IMR-90 (cell line): ENCODE results near the gene NAA50. TPM values are rescaled to one million over a fixed set of nuclear protein-coding genes. Genes with fewer than 3 reads are reported as not detected.

Source experiments
- ATAC-seq: fragments of 200-7000 bp; cut with Tn5 transposase; 2 replicates; pipeline ENCODE4 v1.9.1; 2020; ENCODE audit warnings: low read depth, mild to moderate bottlenecking, moderate library complexity
- BruUV-seq: library from RNA; stranded (reverse); fragments of 400-500 nt; replicated peaks from 2 replicates; lab custom pipeline; 2021; lab: Mats Ljungman, UMichigan
- CTCF ChIA-PET: fragments of 300-600 bp; formaldehyde crosslinking; extraction: SDS; loops from one replicate; lab custom pipeline; 2021; ENCODE audit warnings: antibody characterized with exemption; lab: Yijun Ruan, JAX
- POLR2A ChIA-PET: fragments of 300-600 bp; sonication (Branson Sonifier 250); formaldehyde crosslinking; loops from one replicate; lab custom pipeline; 2022; ENCODE audit warnings: antibody characterized with exemption; ENCODE audit not compliant: unreplicated experiment; lab: Charles Lee
- DNase-seq: peaks from one replicate; pipeline ENCODE4 v3.0.0; 2013
- H2AFZ ChIP-seq: replicated peaks from 2 replicates; pipeline ENCODE3; 2013; ENCODE audit warnings: low read length, mild to moderate bottlenecking; ENCODE audit not compliant: poor library complexity
- H2AK5ac ChIP-seq: 2 replicates; pipeline ENCODE4 v1.6.1; 2013; ENCODE audit warnings: low read depth, low read length, inconsistent platforms
- H2AK9ac ChIP-seq: replicated peaks from 2 replicates; pipeline ENCODE3; 2013; ENCODE audit warnings: mild to moderate bottlenecking, low read depth, low read length, moderate library complexity; ENCODE audit not compliant: poor library complexity
- H2BK120ac ChIP-seq: 2 replicates; pipeline ENCODE4 v1.6.1; 2013; ENCODE audit warnings: low read depth, low read length, inconsistent platforms
- H2BK15ac ChIP-seq: 3 replicates; pipeline ENCODE4 v1.6.1; 2013; ENCODE audit warnings: low read depth, low read length, inconsistent platforms
- H2BK20ac ChIP-seq: 2 replicates; pipeline ENCODE4 v1.6.1; 2013; ENCODE audit warnings: low read depth, mild to moderate bottlenecking, inconsistent platforms, low read length, moderate library complexity
- H2BK5ac ChIP-seq: 2 replicates; pipeline ENCODE4 v1.6.1; 2013; ENCODE audit warnings: mild to moderate bottlenecking, low read depth, low read length, inconsistent platforms; ENCODE audit not compliant: poor library complexity, severe bottlenecking
- H3K14ac ChIP-seq: replicated peaks from 2 replicates; pipeline ENCODE4 v1.6.1; 2013; ENCODE audit warnings: low read depth, low read length, inconsistent platforms
- H3K18ac ChIP-seq: 2 replicates; pipeline ENCODE4 v1.6.1; 2013; ENCODE audit warnings: low read depth, low read length, control low read depth
- H3K23ac ChIP-seq: 2 replicates; pipeline ENCODE4 v1.6.1; 2013; ENCODE audit warnings: low read depth, low read length, inconsistent platforms
- H3K27ac ChIP-seq: 2 replicates; pipeline ENCODE4 v1.5.1; 2013; ENCODE audit warnings: mild to moderate bottlenecking, control low read depth, low read length; ENCODE audit not compliant: insufficient read depth
- H3K27me3 ChIP-seq: 2 replicates; pipeline ENCODE4 v1.6.1; 2013; ENCODE audit warnings: low read length; ENCODE audit not compliant: control insufficient read depth, insufficient read depth
- H3K36me3 ChIP-seq: 2 replicates; pipeline ENCODE4 v1.6.1; 2013; ENCODE audit warnings: low read length, mixed read lengths; ENCODE audit not compliant: control insufficient read depth, insufficient read depth
- H3K4ac ChIP-seq: 2 replicates; pipeline ENCODE4 v1.6.1; 2013; ENCODE audit warnings: low read depth, low read length, inconsistent platforms
- H3K4me1 ChIP-seq: 2 replicates; pipeline ENCODE4 v1.6.1; 2013; ENCODE audit warnings: low read length, mixed read lengths; ENCODE audit not compliant: control insufficient read depth, insufficient read depth
- H3K4me2 ChIP-seq: 2 replicates; pipeline ENCODE4 v1.6.1; 2013; ENCODE audit warnings: low read depth, mild to moderate bottlenecking, control low read depth, low read length, moderate library complexity
- H3K4me3 ChIP-seq: 2 replicates; pipeline ENCODE4 v1.5.1; 2013; ENCODE audit warnings: low read depth, mild to moderate bottlenecking, control low read depth, low read length, moderate library complexity; ENCODE audit not compliant: insufficient read depth
- H3K56ac ChIP-seq: 2 replicates; pipeline ENCODE4 v1.6.1; 2013; ENCODE audit warnings: low read length, inconsistent platforms; ENCODE audit not compliant: insufficient read depth; ENCODE audit errors: extremely low read depth
- H3K79me1 ChIP-seq, 2 experiments: 2 replicates each; pipeline ENCODE4 v1.6.1; 2013; ENCODE audit warnings: low read length in 2 of 2, inconsistent platforms in 1 of 2, low read depth in 1 of 2
- H3K9ac ChIP-seq: 2 replicates; pipeline ENCODE4 v1.6.1; 2013; ENCODE audit warnings: low read depth, low read length, control low read depth
- H3K9me1 ChIP-seq: 2 replicates; pipeline ENCODE4 v1.6.1; 2013; ENCODE audit warnings: low read length, inconsistent platforms; ENCODE audit not compliant: insufficient read depth
- H3K9me3 ChIP-seq: 2 replicates; pipeline ENCODE4 v1.6.1; 2013; ENCODE audit warnings: low read length; ENCODE audit not compliant: control insufficient read depth, insufficient read depth
- H4K20me1 ChIP-seq: 2 replicates; pipeline ENCODE4 v1.6.1; 2013; ENCODE audit warnings: low read length, inconsistent platforms; ENCODE audit not compliant: insufficient read depth
- H4K5ac ChIP-seq: 2 replicates; pipeline ENCODE4 v1.6.1; 2013; ENCODE audit warnings: mild to moderate bottlenecking, low read depth, low read length, control low read depth
- H4K8ac ChIP-seq, 2 experiments: 2 replicates each; pipeline ENCODE4 v1.6.1; 2013; ENCODE audit warnings: low read depth in 2 of 2, low read length in 2 of 2, control low read depth in 1 of 2, inconsistent platforms in 1 of 2
- H4K91ac ChIP-seq: 2 replicates; pipeline ENCODE4 v1.6.1; 2013; ENCODE audit warnings: low read depth, low read length, inconsistent platforms; ENCODE audit not compliant: insufficient read depth
- MAFK ChIP-seq: IDR thresholded peaks from 2 replicates; pipeline ENCODE4 v1.6.1; 2012; ENCODE audit warnings: low read depth, low read length, improper control_type of control experiment
- MXI1 ChIP-seq: IDR thresholded peaks from 2 replicates; pipeline ENCODE4 v1.6.1; 2012; ENCODE audit warnings: low read depth, mild to moderate bottlenecking, low read length, moderate library complexity, borderline replicate concordance
- WGBS, 2 experiments: methylation state at CpG; one replicate each; pipeline versions ENCODE4 v1.1.5 to v1.1.7; 2013; ENCODE audit warnings: missing lambda C conversion rate in 2 of 2; ENCODE audit not compliant: insufficient read length in 1 of 2; ENCODE audit errors: extremely low coverage in 2 of 2; 5-methylcytosine and 5-hydroxymethylcytosine counted together
- dilution Hi-C: fragments of 300-500 bp; cut with HindIII; formaldehyde crosslinking; loops from one replicate; pipeline ENCODE4 v1.14.3; 2018; ENCODE audit warnings: low sequenced_read_pairs; ENCODE audit not compliant: unreplicated experiment
- in situ Hi-C: fragments of 300-500 bp; cut with MboI; formaldehyde crosslinking; loops from 3 replicates; pipeline ENCODE4 v1.14.3; 2019; ENCODE audit warnings: low sequenced_read_pairs, inconsistent platforms, mixed read lengths
- intact Hi-C: fragments of 100-400 bp; cut with micrococcal nuclease; formaldehyde crosslinking; loops from 2 replicates; pipeline ENCODE4 v1.10.0; 2022
- polyA plus RNA-seq, 3 experiments: library from polyadenylated mRNA; depleted of rRNA; stranded (reverse); fragments of >200 nt; gene quantifications; 2 replicates each; pipeline ENCODE4 v1.2.3, GENCODE V29; 2012; ENCODE audit warnings: low replicate concordance in 1 of 3
- total RNA-seq: library from RNA; depleted of rRNA; stranded (reverse); fragments of >200 nt; gene quantifications from 2 replicates; pipeline ENCODE4 v1.2.3, GENCODE V29; 2012

The NAA50 gene
- total and polyA plus RNA-seq, 2 of the 4 experiments (the other 2 are of a cell fraction) = 42.4 to 125 TPM

DNA sequence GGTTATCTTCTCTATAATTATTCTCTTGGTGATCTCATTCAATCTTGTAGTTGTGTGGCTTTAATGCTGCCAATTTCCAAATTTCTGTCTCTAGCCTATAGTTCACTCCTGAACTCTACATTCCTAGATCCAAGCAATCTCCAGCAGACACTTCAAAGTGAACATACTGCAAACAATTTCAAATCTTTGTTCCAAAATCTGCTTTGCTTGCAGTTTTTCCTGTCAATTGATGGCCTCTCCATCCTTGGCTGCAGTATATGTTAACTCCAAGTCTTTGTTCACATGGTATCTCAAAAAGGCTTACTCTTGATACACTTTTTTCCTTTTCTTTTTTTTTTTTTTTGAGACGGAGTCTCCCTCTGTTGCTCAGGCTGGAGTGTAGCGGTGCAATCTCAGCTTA is 17.4 kb downstream of the NAA50 start:
- POLR2A ChIA-PET = no interaction called here

More for the DNA sequence above, 17.4 kb downstream of the NAA50 start:
- no peak overlapping the region for H2BK120ac ChIP-seq
- ATAC-seq = no peak
- no peak overlapping the region for H3K14ac ChIP-seq
- H2AK9ac ChIP-seq = no peak overlapping the region
- H3K4me1 ChIP-seq = no peaks in the 10 kb centered on the region
- H3K56ac ChIP-seq = no peak overlapping the region
- peaks cover 45% of the 10 kb centered on the region; the same call in 1 of the 2 replicates for H4K20me1 ChIP-seq
- H4K5ac ChIP-seq = no peak overlapping the region
- no peak overlapping the region for H3K4ac ChIP-seq
- H3K36me3 ChIP-seq = peaks cover 10% of the 10 kb centered on the region
- H2BK5ac ChIP-seq = no peak overlapping the region
- TF ChIP-seq MXI1 (no peak), MAFK (peak; percentile 94)
- H3K9me1 ChIP-seq = peaks cover 3% of the 10 kb centered on the region; the same call in 1 of the 2 replicates
- WGBS, 2 experiments = no CpG with 5 or more reads among the region's 2 CpGs
- H3K79me1 ChIP-seq = peaks cover 27 to 55% of the 10 kb centered on the region in 2 experiments
- no peak overlapping the region for H2AK5ac ChIP-seq
- BruUV-seq = no TSS peak
- no peaks in the 10 kb centered on the region for H3K27me3 ChIP-seq
- H3K27ac ChIP-seq = no peak overlapping the region
- no peak for DNase-seq
- dilution Hi-C loops = no loop called here
- H2AFZ ChIP-seq = no peak overlapping the region
- in situ Hi-C loops = no loop called here
- H3K23ac ChIP-seq = no peak overlapping the region
- H3K9ac ChIP-seq = no peak overlapping the region
- H4K91ac ChIP-seq = no peak overlapping the region
- H3K4me3 ChIP-seq = no peak overlapping the region
- no peak overlapping the region for H3K18ac ChIP-seq
- H3K4me2 ChIP-seq = no peak overlapping the region
- H4K8ac ChIP-seq = no peak overlapping the region
- intact Hi-C loops = no loop called here
- no peak overlapping the region for H2BK20ac ChIP-seq
- H2BK15ac ChIP-seq = no peak overlapping the region
- H3K9me3 ChIP-seq = no peaks in the 10 kb centered on the region
- CTCF ChIA-PET = no interaction called here
